A673 (cell line): ENCODE data around the gene UBIAD1. TPM values are rescaled to one million over a fixed set of nuclear protein-coding genes. Genes with fewer than 3 reads are reported as not detected.
"Not testable (repeated sequence)": the region's sequence is repeated elsewhere in the genome, so short reads cannot be mapped to it uniquely, and the experiment has no call there.

Experiments used
- BruUV-seq: library from RNA; stranded (reverse); fragments of 400-500 nt; replicated peaks from 2 replicates; lab custom pipeline; 2021; lab: Mats Ljungman, UMichigan
- CTCF ChIA-PET: fragments of 300-600 bp; sonication (Branson Sonifier 250); formaldehyde crosslinking; loops from one replicate; lab custom pipeline; 2022; ENCODE audit warnings: antibody characterized with exemption; lab: Charles Lee
- POLR2A ChIA-PET: fragments of 300-600 bp; sonication (Branson Sonifier 250); formaldehyde crosslinking; loops from one replicate; lab custom pipeline; 2022; ENCODE audit warnings: antibody characterized with exemption; ENCODE audit not compliant: low non-redundant PET; lab: Charles Lee
- DNase-seq: peaks from one replicate; pipeline ENCODE4 v3.0.0-alpha.2; 2015; ENCODE audit warnings: low spot score
- H3K27ac ChIP-seq: fragments of 200-600 bp; sonication (generic); 2 replicates; pipeline ENCODE4 v1.5.1; 2016; ENCODE audit warnings: mixed run types, low read depth, mild to moderate bottlenecking, mixed read lengths, antibody characterized with exemption, low read length; ENCODE audit not compliant: poor library complexity, severe bottlenecking
- H3K27me3 ChIP-seq: fragments of 200-600 bp; sonication (generic); replicated peaks from 2 replicates; pipeline ENCODE4 v1.6.1; 2017; ENCODE audit warnings: mixed run types, low read depth, mild to moderate bottlenecking, mixed read lengths, antibody characterized with exemption, low read length; ENCODE audit not compliant: insufficient read depth, poor library complexity
- H3K36me3 ChIP-seq: fragments of 200-600 bp; sonication (generic); 2 replicates; pipeline ENCODE4 v1.6.1; 2016; ENCODE audit warnings: mixed run types, mild to moderate bottlenecking, mixed read lengths, antibody characterized with exemption, low read length; ENCODE audit not compliant: insufficient read depth, poor library complexity, severe bottlenecking
- H3K4me1 ChIP-seq: fragments of 200-600 bp; sonication (generic); 2 replicates; pipeline ENCODE4 v1.6.1; 2017; ENCODE audit warnings: mixed run types, mild to moderate bottlenecking, mixed read lengths, antibody characterized with exemption, low read length; ENCODE audit not compliant: insufficient read depth, poor library complexity, severe bottlenecking
- H3K4me3 ChIP-seq: fragments of 200-600 bp; sonication (generic); 2 replicates; pipeline ENCODE4 v1.5.1; 2016; ENCODE audit warnings: low read depth, mixed run types, mild to moderate bottlenecking, mixed read lengths, low read length; ENCODE audit not compliant: poor library complexity, severe bottlenecking
- H3K9me3 ChIP-seq: fragments of 200-600 bp; sonication (generic); 2 replicates; pipeline ENCODE4 v1.6.1; 2016; ENCODE audit warnings: mixed run types, low read depth, mild to moderate bottlenecking, mixed read lengths, antibody characterized with exemption, low read length; ENCODE audit not compliant: poor library complexity, severe bottlenecking
- CTCF ChIP-seq: fragments of 300-800, 200-600 bp; sonication (generic); conservative IDR thresholded peaks from 2 replicates; pipeline ENCODE4 v1.5.1; 2017; ENCODE audit warnings: low read depth, mild to moderate bottlenecking, antibody characterized with exemption, low read length, moderate library complexity, mixed read lengths
- EZH2 ChIP-seq: fragments of 200-600 bp; sonication (generic); IDR thresholded peaks from 2 replicates; pipeline ENCODE4 v1.6.1; 2017; ENCODE audit warnings: borderline replicate concordance, low read depth, mild to moderate bottlenecking, mixed read lengths, antibody characterized with exemption, low read length; ENCODE audit not compliant: poor library complexity, severe bottlenecking
- intact Hi-C: fragments of 100-400 bp; cut with micrococcal nuclease; formaldehyde crosslinking; loops from one replicate; pipeline ENCODE4 v1.10.0; 2022; ENCODE audit not compliant: unreplicated experiment
- total RNA-seq: library from RNA; stranded (reverse); gene quantifications from 2 replicates; pipeline ENCODE4 v1.2.3, GENCODE V29; 2021

Gene UBIAD1
- total RNA-seq, 1 experiment from 2014 or later = 19.6 TPM

DNA sequence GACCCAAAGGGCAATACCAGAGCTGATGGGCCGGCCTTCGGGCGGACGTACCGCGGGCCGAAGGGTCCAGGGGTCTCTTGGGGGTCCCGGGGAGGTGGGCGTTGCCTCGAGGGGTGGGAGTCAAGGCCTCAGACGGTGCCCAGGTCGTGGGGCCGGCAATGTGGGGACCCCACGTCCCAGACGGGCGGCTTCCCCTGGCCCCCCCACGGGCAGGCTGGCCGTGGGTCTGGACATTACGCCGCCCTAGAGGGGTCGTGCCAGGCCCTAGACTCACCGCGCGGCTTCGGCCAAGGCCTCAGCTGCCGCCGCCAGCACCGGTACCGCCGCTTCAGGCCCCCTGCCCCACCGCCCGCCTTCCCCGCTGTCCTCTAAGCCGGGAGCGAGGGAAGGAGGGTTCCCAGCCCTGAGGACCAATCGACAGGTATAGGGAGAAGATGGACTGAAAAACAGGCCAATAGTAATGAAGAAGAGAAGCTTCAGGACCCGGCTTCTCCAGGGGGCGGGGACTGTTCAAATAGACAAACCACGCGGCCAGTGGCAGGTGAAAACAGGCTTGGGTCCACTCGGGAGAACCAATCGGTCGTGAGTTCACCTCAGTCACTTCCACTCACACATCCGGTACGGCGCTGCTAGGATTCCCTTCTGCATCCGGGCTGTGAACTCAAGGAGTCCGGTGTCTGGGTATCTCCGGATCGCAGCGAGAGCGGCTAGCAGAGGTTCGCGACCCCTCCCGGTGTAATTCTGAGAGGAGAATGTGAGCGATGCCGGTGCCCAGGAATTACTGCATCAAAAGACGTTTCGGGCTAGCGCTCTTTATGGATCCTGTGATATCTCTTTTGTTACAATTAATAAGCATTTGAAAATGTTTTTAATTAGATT, 10.6 kb upstream of the UBIAD1 start, which contains the start of gene MTOR:
MTOR (minus strand) TSS at position 381 of the 879 bp plus-strand sequence. CDS start 3,142 bp downstream, outside the sequence.
- CTCF ChIA-PET = interaction anchor here (1.0 kb wide), 1 partner anchor 310 kb away, joined by 3 read pairs; no protein-coding TSS in a partner anchor
- Histone ChIP-seq H3K4me1 (peaks cover 4% of the 10 kb centered on the region), H3K4me3 (peak within 1 kb of the TSS; percentile 83), H3K27ac (peak within 1 kb of the TSS; percentile 81), H3K9me3 (no peaks in the 10 kb centered on the region), H3K36me3 (peaks cover 17% of the 10 kb centered on the region), H3K27me3 (no peaks in the 10 kb centered on the region)
- intact Hi-C loops = no loop called here
- DNase-seq = peak; percentile 100
- TF ChIP-seq EZH2 (no peak), CTCF (0 out of 2 replicates have a peak, but pooled peaks have one; percentile 33)
- BruUV-seq = no TSS peak
- POLR2A ChIA-PET = interaction anchor here (0.6 to 0.7 kb wide), 3 partner anchors 25 to 623 kb away, joined by 3 to 5 read pairs (median 3); no protein-coding TSS in a partner anchor

GRCh38 chr1:11266268-11267074, 6.5 kb upstream of the UBIAD1 start:
- intact Hi-C loops = no loop called here
- BruUV-seq = no TSS peak
- no peak overlapping the region for H3K4me3 ChIP-seq
- TF ChIP-seq CTCF = no peak
- TF ChIP-seq EZH2 = no peak
- ChIA-PET CTCF (no interaction called here), POLR2A (no interaction called here)
- H3K9me3 ChIP-seq = no peaks in the 10 kb centered on the region
- H3K27me3 ChIP-seq = no peaks in the 10 kb centered on the region
- peaks cover 4% of the 10 kb centered on the region for H3K4me1 ChIP-seq
- H3K27ac ChIP-seq = no peak overlapping the region
- no peaks in the 10 kb centered on the region for H3K36me3 ChIP-seq
- no peak for DNase-seq

- CTCF ChIA-PET, DNase-seq, H3K36me3 ChIP-seq, H3K4me1 ChIP-seq, H3K27ac ChIP-seq, POLR2A ChIA-PET, intact Hi-C loops, H3K4me3 ChIP-seq, BruUV-seq, H3K9me3 ChIP-seq, H3K27me3 ChIP-seq: not testable (repeated sequence)
These were observed 5.4 kb upstream of the UBIAD1 start for GRCh38 chr1:11267350-11268337.
